Cerebellar nuclear complex (tissue), 1 donor: ENCODE results near the gene HCN1.

ENCODE experiments used
- DNase-seq, 2 experiments: peaks; one replicate each; lab custom pipeline; 2025; lab: John Stamatoyannopoulos, UW

The HCN1 gene

GRCh38 chr5:45696206-45696836 lies at the start of gene HCN1:
HCN1 (minus strand) TSS chr5:45696380.
- peak; percentile 23 to 70 for DNase-seq

GRCh38 chr5:45741110-45741509 lies 44.9 kb upstream of the HCN1 start:
- DNase-seq: no peak

- DNase-seq: no peak
Measured at GRCh38 chr5:45737153-45737552, 41.0 kb upstream of the HCN1 start.

GRCh38 chr5:45725537-45725936 lies 29.4 kb upstream of the HCN1 start:
- no peak for DNase-seq

- DNase-seq: no peak
Measured at GRCh38 chr5:45697201-45697600, 1.0 kb upstream of the HCN1 start.

GRCh38 chr5:45695804-45696156 lies 400 bp downstream of the HCN1 start:
- DNase-seq: no peak

GRCh38 chr5:45694971-45695803 lies 993 bp downstream of the HCN1 start:
- peak in 1 of 2 experiments; percentile 43 for DNase-seq

GRCh38 chr5:45694255-45694814 lies 1.8 kb downstream of the HCN1 start:
- DNase-seq: no peak

GRCh38 chr5:45692481-45692880 lies 3.7 kb downstream of the HCN1 start:
- DNase-seq: no peak

GRCh38 chr5:45691656-45692055 lies 4.5 kb downstream of the HCN1 start:
- DNase-seq: peak in 1 of 2 experiments; percentile 15

GRCh38 chr5:45687701-45688100 lies 8.5 kb downstream of the HCN1 start:
- DNase-seq: no peak

- no peak for DNase-seq
Measured at GRCh38 chr5:45686620-45687019, 9.6 kb downstream of the HCN1 start.

GRCh38 chr5:45684118-45684517 lies 12.1 kb downstream of the HCN1 start:
- no peak for DNase-seq

- no peak for DNase-seq
Measured at GRCh38 chr5:45680950-45681349, 15.2 kb downstream of the HCN1 start.

GRCh38 chr5:45677524-45677923 lies 18.7 kb downstream of the HCN1 start:
- DNase-seq: no peak

GRCh38 chr5:45672271-45672670 lies 23.9 kb downstream of the HCN1 start:
- no peak for DNase-seq

GRCh38 chr5:45648744-45649143 lies 47.4 kb downstream of the HCN1 start:
- no peak for DNase-seq

- DNase-seq: no peak
Measured at GRCh38 chr5:45643056-45643455, 53.1 kb downstream of the HCN1 start.

GRCh38 chr5:45642370-45642769 lies 53.8 kb downstream of the HCN1 start:
- DNase-seq: no peak

- DNase-seq: no peak
Measured at GRCh38 chr5:45639040-45639439, 57.1 kb downstream of the HCN1 start.

GRCh38 chr5:45627076-45627656 lies 69.0 kb downstream of the HCN1 start:
- DNase-seq: no peak

GRCh38 chr5:45623832-45624231 lies 72.3 kb downstream of the HCN1 start:
- DNase-seq: no peak

- no peak for DNase-seq
Measured at GRCh38 chr5:45622365-45622764, 73.8 kb downstream of the HCN1 start.
